HepG2 (cell line): ENCODE measurements around the gene GPRC5B. TPM values are rescaled to one million over a fixed set of nuclear protein-coding genes. Genes with fewer than 3 reads are reported as not detected.

Experiments used
- BCL3 ChIP-seq: sonication (generic); formaldehyde crosslinking; IDR thresholded peaks from 2 replicates; pipeline ENCODE4 v1.5.1; 2020; ENCODE audit warnings: mild to moderate bottlenecking, missing genetic modification reagents, moderate library complexity
- CREB1 ChIP-seq, 2 experiments: fragments of 450-650 bp in 1 of 2; IDR thresholded peaks; 2 replicates each; pipeline ENCODE4 v1.6.1; 2016 to 2017; ENCODE audit warnings: control low read depth in 1 of 2, mild to moderate bottlenecking in 1 of 2, missing compliant biosample characterization in 1 of 2, missing genetic modification characterization in 1 of 2
- FOXP4 ChIP-seq: sonication (generic); formaldehyde crosslinking; IDR thresholded peaks from 2 replicates; pipeline ENCODE4 v1.4.0; 2020; ENCODE audit warnings: missing genetic modification reagents
- HDAC1 ChIP-seq: sonication (generic); formaldehyde crosslinking; IDR thresholded peaks from 2 replicates; pipeline ENCODE4 v1.5.1; 2020; ENCODE audit warnings: mild to moderate bottlenecking, missing genetic modification reagents
- HINFP ChIP-seq: sonication (generic); formaldehyde crosslinking; IDR thresholded peaks from 2 replicates; pipeline ENCODE4 v1.4.0; 2020; ENCODE audit warnings: low read depth, mild to moderate bottlenecking, missing genetic modification reagents
- HOXA5 ChIP-seq: sonication (generic); formaldehyde crosslinking; IDR thresholded peaks from 2 replicates; pipeline ENCODE4 v1.4.0; 2020; ENCODE audit warnings: missing genetic modification reagents
- HOXA7 ChIP-seq: sonication (generic); formaldehyde crosslinking; IDR thresholded peaks from 2 replicates; pipeline ENCODE4 v1.8.1; 2022; ENCODE audit warnings: mild to moderate bottlenecking, missing genetic modification reagents, moderate library complexity
- MED8 ChIP-seq: sonication (generic); formaldehyde crosslinking; IDR thresholded peaks from 2 replicates; pipeline ENCODE4 v1.8.1; 2023; ENCODE audit warnings: mild to moderate bottlenecking, missing genetic modification reagents; ENCODE audit not compliant: insufficient replicate concordance
- PPARG ChIP-seq: conservative IDR thresholded peaks from 2 replicates; pipeline ENCODE4 v1.6.1; 2016; ENCODE audit warnings: missing biosample characterization, missing genetic modification reagents
- RAD21 ChIP-seq: fragments of 450-650 bp; formaldehyde crosslinking; IDR thresholded peaks from 2 replicates; pipeline ENCODE4 v1.5.0; 2020; ENCODE audit warnings: mild to moderate bottlenecking
- RELA ChIP-seq: sonication (generic); formaldehyde crosslinking; IDR thresholded peaks from 2 replicates; pipeline ENCODE4 v1.4.0; 2020; ENCODE audit warnings: missing genetic modification reagents
- TEAD2 ChIP-seq: sonication (generic); formaldehyde crosslinking; IDR thresholded peaks from 2 replicates; pipeline ENCODE4 v1.9.0; 2021; ENCODE audit warnings: missing genetic modification reagents
- TSC22D2 ChIP-seq: sonication (generic); formaldehyde crosslinking; IDR thresholded peaks from 2 replicates; pipeline ENCODE4 v1.5.1; 2020; ENCODE audit warnings: missing genetic modification reagents, mild to moderate bottlenecking, borderline replicate concordance
- ZBTB25 ChIP-seq: IDR thresholded peaks from 2 replicates; pipeline ENCODE4 v1.6.1; 2018; ENCODE audit warnings: missing genetic modification reagents
- ZBTB43 ChIP-seq: sonication (generic); formaldehyde crosslinking; conservative IDR thresholded peaks from 2 replicates; pipeline ENCODE4 v1.4.0; 2020; ENCODE audit warnings: missing genetic modification reagents
- ZNF207 ChIP-seq: fragments of 450-650 bp; IDR thresholded peaks from 2 replicates; pipeline ENCODE4 v1.6.1; 2016; ENCODE audit warnings: antibody characterized with exemption, borderline replicate concordance
- ZNF460 ChIP-seq: sonication (generic); formaldehyde crosslinking; IDR thresholded peaks from 2 replicates; pipeline ENCODE4 v1.5.1; 2020; ENCODE audit warnings: missing genetic modification reagents, mild to moderate bottlenecking, borderline replicate concordance
- ZNF761 ChIP-seq: sonication (generic); formaldehyde crosslinking; conservative IDR thresholded peaks from 2 replicates; pipeline ENCODE4 v1.4.0; 2020; ENCODE audit warnings: mild to moderate bottlenecking, missing genetic modification reagents
- polyA plus RNA-seq, 8 experiments: library from polyadenylated mRNA; depleted of rRNA in 3 of 8; stranded (reverse) in 7 of 8; unstranded in 1 of 8; fragments of >200 nt; fragmentation: Illumina TruSeq in 4 of 8; extraction: Trizol in 4 of 8; gene quantifications; 2 replicates each; pipeline versions ENCODE4 v1.2.1 to v1.2.3, GENCODE V29; 2011 to 2016; ENCODE audit warnings: low read depth in 4 of 8, missing spikeins in 1 of 8, mixed read lengths in 1 of 8; ENCODE audit not compliant: insufficient read depth in 1 of 8
- total RNA-seq, 5 experiments: library from RNA; depleted of rRNA; stranded (reverse); fragments of >200 nt; fragmentation: Illumina TruSeq; extraction: Trizol; gene quantifications; 2 replicates each; pipeline ENCODE4 v1.2.3, GENCODE V29; 2016; ENCODE audit warnings: low read depth in 1 of 5

The GPRC5B gene
- total and polyA plus RNA-seq, 2 of the 13 experiments (the other 11 are each of a cell fraction or from before 2014, with no cell fraction given): 0.46 to 0.53 TPM

- no peak for TF ChIP-seq HINFP
- no peak for TF ChIP-seq CREB1 (IDR thresholded peaks at IDR 0.05)
- no peak for TF ChIP-seq CREB1 (CRISPR knock-in tag; IDR thresholded peaks at IDR 0.05)
- no peak for TF ChIP-seq ZNF761
- peak; percentile 51 for TF ChIP-seq HDAC1 (CRISPR knock-in tag)
- TF ChIP-seq BCL3 (CRISPR knock-in tag): no peak
- TF ChIP-seq ZNF207: no peak
- TF ChIP-seq TEAD2: no peak
- no peak for TF ChIP-seq PPARG (CRISPR knock-in tag)
- TF ChIP-seq TSC22D2: no peak
- no peak for TF ChIP-seq ZBTB25 (CRISPR knock-in tag)
- TF ChIP-seq HOXA5 (CRISPR knock-in tag): no peak
- TF ChIP-seq ZBTB43 (CRISPR knock-in tag): no peak
- TF ChIP-seq FOXP4 (CRISPR knock-in tag): no peak
- TF ChIP-seq ZNF460: no peak
- no peak for TF ChIP-seq RAD21 (CRISPR knock-in tag)
- TF ChIP-seq HOXA7 (CRISPR knock-in tag): no peak
- TF ChIP-seq MED8: no peak
- TF ChIP-seq RELA (CRISPR knock-in tag): no peak
Measured at GRCh38 chr16:19883296-19883965, 1.2 kb downstream of the GPRC5B start (continued).
